Upper lobe of left lung (tissue), 6 donors: ENCODE measurements around the gene PLA2G4B. TPM values are rescaled to one million over a fixed set of nuclear protein-coding genes. Genes with fewer than 3 reads are reported as not detected.
A peak's percentile ranks its signal among the peaks of the same experiment; 100 is the strongest.
"Not testable (repeated sequence)": the region's sequence is repeated elsewhere in the genome, so short reads cannot be mapped to it uniquely, and the experiment has no call there.

Experiments used
- ATAC-seq, 2 donors: fragments of 200-7000 bp; cut with Tn5 transposase; one replicate each; pipeline ENCODE4 v1.9.1; 2022; ENCODE audit warnings: mild to moderate bottlenecking in 2 of 2, moderate library complexity in 2 of 2; ENCODE audit not compliant: low FRiP score in 2 of 2
- DNase-seq, 2 donors: peaks; one replicate each; pipeline ENCODE4 v3.0.0-alpha.2; 2019 to 2020
- H3K27ac ChIP-seq, 4 donors: fragments of 200-600 bp; sonication (generic); one replicate each; pipeline ENCODE4 v1.5.1; 2016 to 2019
- H3K27me3 ChIP-seq, 4 donors: fragments of 200-600 bp; sonication (generic); one replicate each; pipeline ENCODE4 v1.5.1; 2017 to 2019
- H3K36me3 ChIP-seq, 4 donors: fragments of 200-600 bp; sonication (generic); one replicate each; pipeline ENCODE4 v1.5.1; 2016 to 2019
- H3K4me1 ChIP-seq, 4 donors: fragments of 200-600 bp; sonication (generic); one replicate each; pipeline ENCODE4 v1.5.1; 2018 to 2019
- H3K4me3 ChIP-seq, 4 donors: fragments of 200-600 bp; sonication (generic); one replicate each; pipeline ENCODE4 v1.5.1; 2017 to 2019; ENCODE audit warnings: mild to moderate bottlenecking in 2 of 4, moderate library complexity in 1 of 4
- H3K9me3 ChIP-seq, 4 donors: fragments of 200-600 bp; sonication (generic); one replicate each; pipeline ENCODE4 v1.5.1; 2018 to 2019
- CTCF ChIP-seq, 6 experiments: fragments of 450-650 bp in 4 of 6; fragments of 200-600 bp in 2 of 6; sonication (generic) in 2 of 6; IDR thresholded peaks; one replicate each; pipeline ENCODE4 v1.5.1; 2016 to 2019; ENCODE audit warnings: antibody characterized with exemption in 6 of 6
- EP300 ChIP-seq, 4 donors: sonication (generic); formaldehyde crosslinking; IDR thresholded peaks; one replicate each; pipeline ENCODE4 v1.5.1; 2017; ENCODE audit warnings: antibody characterized with exemption in 4 of 4, control low read depth in 2 of 4
- POLR2A ChIP-seq, 4 donors: fragments of 450-650 bp; IDR thresholded peaks; one replicate each; pipeline ENCODE4 v1.5.1; 2016 to 2017; ENCODE audit warnings: antibody characterized with exemption in 4 of 4, mild to moderate bottlenecking in 2 of 4
- POLR2AphosphoS5 ChIP-seq, 2 donors: sonication (generic); formaldehyde crosslinking; IDR thresholded peaks; one replicate each; pipeline ENCODE4 v1.5.1; 2017; ENCODE audit warnings: antibody characterized with exemption in 2 of 2
- WGBS, 2 donors: methylation state at CpG; one replicate each; pipeline ENCODE4 v1.1.5; 2017 to 2018; 5-methylcytosine and 5-hydroxymethylcytosine counted together
- total RNA-seq, 6 donors: library from RNA; depleted of rRNA in 4 of 6; stranded (reverse); fragments of >200 nt in 4 of 6; gene quantifications; one replicate each; pipeline versions ENCODE4 v1.1.0 to v1.2.1, GENCODE V29; 2016 to 2021
- donor health status: DM: no; HTN: no; CAD: no; lungs with moderate emphysema.
- donor health status: DM: no; HTN: yes; CAD: no; lungs with severe emphysema.

The PLA2G4B gene
- total RNA-seq, 6 donors from 2014 or later, result 4.7 to 71.2 (median 14.4) TPM

- Histone ChIP-seq H3K4me3 (peak within 1 kb of the TSS; percentile 71 to 87 (median 76)), H3K4me1 (peaks cover 15 to 47% (median 26%) of the 10 kb centered on the region in 4 donors), H3K36me3 (peaks cover 0 to 32% (median 25%) of the 10 kb centered on the region in 4 donors), H3K27ac (peak within 1 kb of the TSS; percentile 81 to 91 (median 84)), H3K27me3 (no peaks in the 10 kb centered on the region), H3K9me3 (no peaks in the 10 kb centered on the region)
- ATAC-seq (peak; percentile 97 to 98), DNase-seq (peak; percentile 96 to 99)
- peak in 2 of 6 experiments; percentile 4 to 9 for TF ChIP-seq CTCF (IDR thresholded peaks at IDR 0.05)
- peak; percentile 65 to 85 for TF ChIP-seq POLR2AphosphoS5 (IDR thresholded peaks at IDR 0.05)
- TF ChIP-seq POLR2A (IDR thresholded peaks at IDR 0.05), result peak in 3 of 4 donors; percentile 65 to 88 (median 83)
- no peak for TF ChIP-seq EP300 (IDR thresholded peaks at IDR 0.05)
- WGBS, 2 donors, result 1 to 2% methylated on average over 8 to 60 of the region's 66 CpGs
These were observed 10.5 kb upstream of the PLA2G4B start, which contains the start of gene JMJD7 for GRCh38 chr15:41827880-41828806. Gene JMJD7, plus strand, starts transcription at chr15:41828092. Its CDS starts 33 bp downstream, at chr15:41828125.

- 10 to 14% methylated on average over 6 of the region's 6 CpGs for WGBS, 2 donors
- DNase-seq, result no peak
- Histone ChIP-seq H3K4me1 (peaks cover 15 to 49% (median 26%) of the 10 kb centered on the region in 4 donors), H3K27ac (peak overlapping the region in 2 of 4 donors; percentile 85 to 91), H3K4me3 (peak overlapping the region; percentile 71 to 87 (median 76)), H3K36me3 (peaks cover 0 to 26% (median 19%) of the 10 kb centered on the region in 4 donors), H3K9me3 (no peaks in the 10 kb centered on the region), H3K27me3 (no peaks in the 10 kb centered on the region)
- no peak for TF ChIP-seq POLR2AphosphoS5 (IDR thresholded peaks at IDR 0.05)
- TF ChIP-seq POLR2A (IDR thresholded peaks at IDR 0.05), result no peak
- TF ChIP-seq CTCF (IDR thresholded peaks at IDR 0.05), result no peak
- no peak for TF ChIP-seq EP300 (IDR thresholded peaks at IDR 0.05)
- ATAC-seq, result no peak
These were observed 9.9 kb upstream of the PLA2G4B start for GRCh38 chr15:41828807-41829141.

DNA sequence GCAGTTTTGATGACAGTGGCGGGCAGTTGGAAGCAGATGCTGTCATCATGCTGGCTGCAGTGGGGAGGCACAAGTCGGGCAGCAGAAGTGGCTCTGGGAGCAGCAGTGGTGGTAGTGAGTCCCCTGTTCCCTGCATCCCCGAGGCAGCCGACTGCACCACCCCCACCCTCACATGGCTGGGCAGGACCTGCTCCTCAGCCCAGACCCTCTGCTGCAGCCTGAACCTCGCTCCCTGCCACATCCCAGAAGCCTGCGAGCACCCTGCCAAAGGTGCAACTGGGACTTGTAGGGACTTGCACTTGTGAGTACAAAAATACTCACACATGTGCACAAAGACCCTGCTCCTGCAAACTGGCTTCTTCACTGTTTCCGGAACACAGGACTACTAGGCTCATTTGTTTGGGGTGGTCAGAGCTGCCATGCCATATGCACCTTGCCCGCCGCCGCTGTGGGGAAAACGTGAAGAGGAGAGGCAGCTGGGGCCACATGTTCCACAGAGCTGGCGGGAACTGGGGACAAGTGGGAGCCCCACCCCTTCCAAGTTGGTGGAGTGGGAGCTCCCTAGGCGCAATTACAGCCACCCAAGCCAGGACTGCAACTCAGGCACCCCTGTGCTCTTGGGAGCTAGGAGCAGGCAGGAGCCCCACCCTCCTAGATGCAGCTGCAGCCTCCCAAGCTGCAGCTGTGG is 8.5 kb upstream of the PLA2G4B start:
- H3K36me3 ChIP-seq, result peaks cover 0 to 15% (median 13%) of the 10 kb centered on the region in 4 donors
- no peak overlapping the region for H3K4me3 ChIP-seq
- no peak for ATAC-seq
- no peak for DNase-seq
- WGBS, 2 donors, result 97 to 100% methylated on average over 1 to 13 of the region's 13 CpGs
- TF ChIP-seq EP300 (IDR thresholded peaks at IDR 0.05) (no peak), POLR2A (IDR thresholded peaks at IDR 0.05) (no peak), CTCF (IDR thresholded peaks at IDR 0.05) (no peak), POLR2AphosphoS5 (IDR thresholded peaks at IDR 0.05) (no peak)
- H3K27ac ChIP-seq, result no peak overlapping the region
- H3K27me3 ChIP-seq, result no peaks in the 10 kb centered on the region
- H3K4me1 ChIP-seq, result peaks cover 15 to 49% (median 26%) of the 10 kb centered on the region in 4 donors
- no peaks in the 10 kb centered on the region for H3K9me3 ChIP-seq

DNA sequence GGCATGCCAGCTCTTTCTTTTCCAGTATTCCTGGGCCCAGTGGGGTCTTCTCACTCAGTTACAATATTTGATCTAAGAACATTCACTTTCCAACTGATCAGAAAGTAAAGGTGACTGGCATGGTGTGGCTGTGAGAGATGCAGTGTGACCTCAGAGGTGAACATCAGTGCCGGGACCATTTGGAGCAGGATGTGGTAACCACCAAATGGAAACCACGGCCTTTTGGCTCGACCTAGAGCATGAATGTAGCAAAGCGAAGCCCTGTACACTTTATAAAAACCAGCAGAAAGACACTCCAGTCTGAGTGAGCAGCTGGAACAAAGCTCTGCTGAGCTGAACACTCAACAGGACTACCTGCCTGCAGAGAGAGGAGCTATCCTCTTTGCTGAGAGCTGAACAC is 7.4 kb upstream of the PLA2G4B start:
- not testable (repeated sequence) for H3K27me3 ChIP-seq, ATAC-seq, H3K4me3 ChIP-seq, H3K27ac ChIP-seq, H3K9me3 ChIP-seq, DNase-seq
- WGBS, 2 donors, result 82 to 83% methylated on average over 4 of the region's 4 CpGs
- Histone ChIP-seq H3K4me1 (peaks cover 15 to 55% (median 26%) of the 10 kb centered on the region in 4 donors), H3K36me3 (peaks cover 0 to 17% (median 13%) of the 10 kb centered on the region in 4 donors)

DNA sequence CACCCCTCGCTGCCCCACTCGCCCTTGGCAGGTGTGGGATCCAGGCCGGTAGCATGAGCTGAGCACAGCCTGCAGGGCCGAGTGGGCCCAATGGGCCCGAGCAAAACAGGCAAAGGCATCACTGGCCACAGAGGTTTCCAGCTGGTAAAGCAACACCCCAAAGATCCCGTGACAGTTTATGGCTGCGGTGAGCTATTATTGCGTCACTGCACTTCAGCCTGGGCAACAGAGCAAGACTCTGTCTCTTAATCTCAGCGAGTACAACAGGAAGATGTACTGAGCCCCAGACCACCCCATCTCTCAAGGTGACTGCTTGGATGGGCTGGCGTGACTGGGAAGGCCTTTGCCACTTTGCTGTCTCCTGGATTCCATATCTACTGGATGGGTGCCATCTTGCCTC is 6.4 kb upstream of the PLA2G4B start:
- ATAC-seq (no peak), DNase-seq (no peak)
- WGBS, 2 donors, result 85 to 89% methylated on average over 9 to 10 of the region's 10 CpGs
- peaks cover 0 to 23% (median 16%) of the 10 kb centered on the region in 4 donors for H3K36me3 ChIP-seq
- H3K4me3 ChIP-seq, result no peak overlapping the region
- H3K27me3 ChIP-seq, result no peaks in the 10 kb centered on the region
- peak overlapping the region in 2 of 4 donors; percentile 14 to 27 for H3K27ac ChIP-seq
- TF ChIP-seq POLR2AphosphoS5 (IDR thresholded peaks at IDR 0.05) (no peak), EP300 (IDR thresholded peaks at IDR 0.05) (no peak), POLR2A (IDR thresholded peaks at IDR 0.05) (no peak), CTCF (IDR thresholded peaks at IDR 0.05) (no peak)
- H3K9me3 ChIP-seq, result no peaks in the 10 kb centered on the region
- H3K4me1 ChIP-seq, result peaks cover 14 to 61% (median 27%) of the 10 kb centered on the region in 4 donors
